Endothelial cell of umbilical vein (primary cell): Measurements from ENCODE around the gene SLC1A1. TPM values are rescaled to one million over a fixed set of nuclear protein-coding genes. Genes with fewer than 3 reads are reported as not detected.

Source experiments
- BruUV-seq: library from RNA; stranded (reverse); fragments of 400-500 nt; replicated peaks from 2 replicates; lab custom pipeline; 2021; lab: Mats Ljungman, UMichigan
- CTCF ChIA-PET: fragments of 300-600, 350-600 bp; sonication (Branson Sonifier 250); formaldehyde crosslinking; loops from one replicate; lab custom pipeline; 2021; ENCODE audit warnings: antibody characterized with exemption, inconsistent platforms; lab: Charles Lee
- POLR2A ChIA-PET: fragments of 300-600, 350-600 bp; sonication (Branson Sonifier 250); formaldehyde crosslinking; loops from one replicate; lab custom pipeline; 2021; ENCODE audit warnings: antibody characterized with exemption, inconsistent platforms; lab: Charles Lee
- DNase-seq: peaks from one replicate; pipeline ENCODE4 v3.0.0-alpha.2; 2011; ENCODE audit warnings: low read depth, low spot score
- FAIRE-seq: peaks from 2 replicates; lab custom pipeline; 2011; peaks lifted over from hg19 to GRCh38; lab: Jason Lieb, UNC
- H2AFZ ChIP-seq: 2 replicates; pipeline ENCODE4 v1.6.0; 2012; ENCODE audit warnings: low read depth, low read length, control low read depth, inconsistent platforms
- H3K27ac ChIP-seq: 2 replicates; pipeline ENCODE4 v1.5.1; 2011; ENCODE audit warnings: low read depth, mild to moderate bottlenecking, control low read depth, low read length, moderate library complexity; ENCODE audit not compliant: insufficient read depth
- H3K27me3 ChIP-seq, 2 experiments: 2 replicates each; pipeline versions ENCODE4 v1.6.0 to v1.6.1; 2011; ENCODE audit warnings: low read length in 2 of 2, mixed read lengths in 1 of 2; ENCODE audit not compliant: control insufficient read depth in 2 of 2, insufficient read depth in 2 of 2
- H3K36me3 ChIP-seq, 2 experiments: 2 replicates in 1 of 2; 3 replicates in 1 of 2; pipeline ENCODE4 v1.5.1; 2011; ENCODE audit warnings: low read length in 2 of 2, mild to moderate bottlenecking in 1 of 2, moderate library complexity in 1 of 2; ENCODE audit not compliant: control insufficient read depth in 2 of 2, insufficient read depth in 2 of 2; ENCODE audit errors: extremely low read depth in 1 of 2
- H3K4me1 ChIP-seq: 3 replicates; pipeline ENCODE4 v1.5.1; 2011; ENCODE audit warnings: mild to moderate bottlenecking, low read length; ENCODE audit not compliant: control insufficient read depth, insufficient read depth; ENCODE audit errors: extremely low read depth
- H3K4me2 ChIP-seq: 2 replicates; pipeline ENCODE4 v1.6.1; 2011; ENCODE audit warnings: low read length, control low read depth, mixed read lengths; ENCODE audit not compliant: insufficient read depth
- H3K4me3 ChIP-seq, 3 experiments: fragments of 200-600 bp in 1 of 3; sonication (generic), shearing (Covaris generic) in 1 of 3; replicated peaks in 1 of 3; 2 replicates each; pipeline ENCODE4 v1.5.1; 2011 to 2016; ENCODE audit warnings: control low read depth in 3 of 3, low read length in 3 of 3, mild to moderate bottlenecking in 2 of 3, inconsistent platforms in 1 of 3, low read depth in 1 of 3, moderate library complexity in 1 of 3; ENCODE audit not compliant: insufficient read depth in 1 of 3
- H3K79me2 ChIP-seq: 2 replicates; pipeline ENCODE4 v1.6.0; 2012; ENCODE audit warnings: low read length, inconsistent platforms; ENCODE audit not compliant: control insufficient read depth, insufficient read depth
- H3K9ac ChIP-seq: replicated peaks from 2 replicates; pipeline ENCODE3; 2011; ENCODE audit warnings: low read length, control low read depth; ENCODE audit not compliant: insufficient read depth; ENCODE audit errors: extremely low read depth
- H3K9me1 ChIP-seq: replicated peaks from 3 replicates; pipeline ENCODE4 v1.6.0; 2011; ENCODE audit warnings: mild to moderate bottlenecking, low read length; ENCODE audit not compliant: control insufficient read depth, insufficient read depth; ENCODE audit errors: extremely low read depth
- H3K9me3 ChIP-seq: replicated peaks from 2 replicates; pipeline ENCODE4 v1.5.1; 2012; ENCODE audit warnings: low read length, inconsistent platforms; ENCODE audit not compliant: control insufficient read depth, insufficient read depth
- H4K20me1 ChIP-seq: replicated peaks from 2 replicates; pipeline ENCODE3; 2011; ENCODE audit warnings: mild to moderate bottlenecking, low read length; ENCODE audit not compliant: control insufficient read depth, insufficient read depth; ENCODE audit errors: extremely low read depth
- EZH2 ChIP-seq: IDR thresholded peaks from 2 replicates; pipeline ENCODE4 v1.6.1; 2012; ENCODE audit warnings: borderline replicate concordance, low read depth, mild to moderate bottlenecking, moderate library complexity, low read length, inconsistent platforms; ENCODE audit not compliant: severe bottlenecking
- FOS ChIP-seq: IDR thresholded peaks from 2 replicates; pipeline ENCODE4 v1.6.1; 2011; ENCODE audit warnings: mild to moderate bottlenecking, low read length, moderate library complexity, borderline replicate concordance; ENCODE audit not compliant: insufficient read depth
- JUN ChIP-seq: IDR thresholded peaks from 2 replicates; pipeline ENCODE4 v1.6.1; 2011; ENCODE audit warnings: borderline replicate concordance, low read depth; ENCODE audit not compliant: insufficient read length, insufficient read depth
- MYC ChIP-seq: IDR thresholded peaks from one replicate; pipeline ENCODE4 v1.6.1; 2011; ENCODE audit warnings: mild to moderate bottlenecking, low read depth, low read length
- POLR2A ChIP-seq: IDR thresholded peaks from 2 replicates; pipeline ENCODE4 v1.6.1; 2012; ENCODE audit warnings: low read depth, mild to moderate bottlenecking, control low read depth, low read length
- dilution Hi-C: fragments of 300-500 bp; cut with MboI; formaldehyde crosslinking; loops from one replicate; pipeline ENCODE4 v1.15.0; 2019; ENCODE audit warnings: low sequenced_read_pairs; ENCODE audit not compliant: extremely low pct_ligation_motif_present
- intact Hi-C: fragments of 100-400 bp; cut with micrococcal nuclease; formaldehyde crosslinking; loops from one replicate; pipeline ENCODE4 v1.10.0; 2022
- polyA plus RNA-seq, 4 experiments: library from polyadenylated mRNA; depleted of rRNA in 3 of 4; stranded (reverse) in 3 of 4; unstranded in 1 of 4; fragments of >200 nt; gene quantifications; 2 replicates each; pipeline versions ENCODE4 v1.2.1 to v1.2.3, GENCODE V29; 2011 to 2012; ENCODE audit warnings: missing spikeins in 1 of 4
- total RNA-seq: library from RNA; stranded (reverse); gene quantifications from 2 replicates; pipeline ENCODE4 v1.2.3, GENCODE V29; 2021
- TF ChIP-seq, protein P1 (sequence below): IDR thresholded peaks from 2 replicates; pipeline ENCODE4 v1.6.1; 2011; ENCODE audit not compliant: insufficient read depth, insufficient read length

SLC1A1 gene
- total and polyA plus RNA-seq, 2 donors (not counting 3 experiments of a cell fraction or from before 2014, with no cell fraction given) = 5.8 to 8.3 TPM

DNA sequence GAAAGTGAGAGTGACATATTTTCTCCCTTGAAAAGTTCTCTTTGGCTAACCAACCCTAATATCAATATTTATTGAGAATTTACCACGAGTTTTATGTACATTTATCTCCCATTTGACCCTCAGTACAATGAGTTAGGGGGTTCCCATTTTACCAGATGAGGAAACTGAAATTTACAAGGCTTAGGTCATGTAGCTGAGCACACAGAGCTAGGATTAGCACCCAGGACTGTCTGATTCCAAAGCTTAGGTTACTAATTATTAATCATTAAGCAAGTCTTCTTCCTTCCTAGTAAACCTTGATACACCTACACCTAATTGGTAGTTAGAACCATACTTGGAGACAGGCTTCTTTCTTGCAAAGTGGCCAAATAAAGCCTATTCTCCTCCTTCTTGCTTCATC, 12.2 kb downstream of the SLC1A1 start:
- H2AFZ ChIP-seq = no peak overlapping the region
- no peaks in the 10 kb centered on the region for H3K9me1 ChIP-seq
- FAIRE-seq = no peak
- TF ChIP-seq FOS (no peak), EZH2 (no peak), JUN (no peak), POLR2A (no peak), MYC (no peak)
- TF ChIP-seq, protein P1, sequence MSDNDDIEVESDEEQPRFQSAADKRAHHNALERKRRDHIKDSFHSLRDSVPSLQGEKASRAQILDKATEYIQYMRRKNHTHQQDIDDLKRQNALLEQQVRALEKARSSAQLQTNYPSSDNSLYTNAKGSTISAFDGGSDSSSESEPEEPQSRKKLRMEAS = no peak
- dilution Hi-C loops (no loop called here), intact Hi-C loops (no loop called here)
- H3K9me3 ChIP-seq = no peaks in the 10 kb centered on the region
- no peak overlapping the region for H3K4me3 ChIP-seq
- H3K27me3 ChIP-seq = no peaks in the 10 kb centered on the region
- H3K27ac ChIP-seq = no peak overlapping the region
- peaks cover 5% of the 10 kb centered on the region for H3K79me2 ChIP-seq
- ChIA-PET CTCF (interaction anchor here (0.7 to 1.4 kb wide), 2 partner anchors 12 to 89 kb away, joined by 3 to 4 read pairs; partner anchors contain the start of gene SLC1A1), POLR2A (no interaction called here)
- BruUV-seq = no TSS peak
- H3K4me1 ChIP-seq = peaks cover 8% of the 10 kb centered on the region
- no peak for DNase-seq
- no peak overlapping the region for H3K9ac ChIP-seq
- H3K4me2 ChIP-seq = no peak overlapping the region
- no peaks in the 10 kb centered on the region for H3K36me3 ChIP-seq
- H4K20me1 ChIP-seq = no peaks in the 10 kb centered on the region

DNA sequence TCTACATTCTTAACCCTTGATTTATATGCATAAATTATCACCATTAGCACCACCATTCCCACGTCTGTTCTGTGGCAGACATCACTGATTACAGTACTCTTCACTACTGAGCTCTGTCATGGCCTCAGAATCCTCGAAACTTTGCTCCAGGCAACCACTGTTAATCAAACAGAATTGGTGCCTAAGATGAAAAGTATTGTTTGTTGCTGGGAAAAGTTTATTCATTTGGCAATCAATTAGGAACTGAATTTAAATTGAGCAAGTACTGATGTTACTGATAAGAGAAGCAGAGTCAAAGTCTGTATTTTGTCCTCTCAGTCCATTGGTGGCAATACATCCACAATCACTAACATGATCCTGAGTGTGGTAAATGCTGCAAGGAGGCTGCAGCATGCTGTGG, 12.8 kb downstream of the SLC1A1 start:
- no peaks in the 10 kb centered on the region for H3K36me3 ChIP-seq
- TF ChIP-seq MYC (no peak), POLR2A (no peak), FOS (no peak)
- DNase-seq = no peak
- no peaks in the 10 kb centered on the region for H4K20me1 ChIP-seq
- POLR2A ChIA-PET = no interaction called here
- intact Hi-C loops (no loop called here), dilution Hi-C loops (no loop called here)
- no peaks in the 10 kb centered on the region for H3K9me3 ChIP-seq
- H3K79me2 ChIP-seq = peaks cover 5% of the 10 kb centered on the region
- BruUV-seq = no TSS peak
- no peak overlapping the region for H3K4me3 ChIP-seq
- no peak overlapping the region for H3K4me2 ChIP-seq
- CTCF ChIA-PET = no interaction called here
- H3K4me1 ChIP-seq = peaks cover 6% of the 10 kb centered on the region
- FAIRE-seq = no peak
- no peak overlapping the region for H2AFZ ChIP-seq
- H3K27ac ChIP-seq = no peak overlapping the region
- no peaks in the 10 kb centered on the region for H3K27me3 ChIP-seq
- no peak overlapping the region for H3K9ac ChIP-seq
- H3K9me1 ChIP-seq = no peaks in the 10 kb centered on the region
